Tibial nerve (tissue), 3 donors: ENCODE measurements around the gene FAM240B.

Experiments
- POLR2A ChIP-seq, 2 donors: fragments of 450-650 bp; IDR thresholded peaks; one replicate each; pipeline ENCODE4 v1.6.1; 2017; ENCODE audit warnings: antibody characterized with exemption in 2 of 2, mild to moderate bottlenecking in 2 of 2, moderate library complexity in 2 of 2
- TF ChIP-seq, protein P1 (sequence below), 5 experiments: fragments of 200-600 bp in 3 of 5; fragments of 450-650 bp in 2 of 5; sonication (generic) in 3 of 5; IDR thresholded peaks; one replicate each; pipeline ENCODE4 v1.5.1; 2016 to 2019; ENCODE audit warnings: antibody characterized with exemption in 5 of 5, mild to moderate bottlenecking in 3 of 5, moderate library complexity in 2 of 5

- TF ChIP-seq, protein P1, sequence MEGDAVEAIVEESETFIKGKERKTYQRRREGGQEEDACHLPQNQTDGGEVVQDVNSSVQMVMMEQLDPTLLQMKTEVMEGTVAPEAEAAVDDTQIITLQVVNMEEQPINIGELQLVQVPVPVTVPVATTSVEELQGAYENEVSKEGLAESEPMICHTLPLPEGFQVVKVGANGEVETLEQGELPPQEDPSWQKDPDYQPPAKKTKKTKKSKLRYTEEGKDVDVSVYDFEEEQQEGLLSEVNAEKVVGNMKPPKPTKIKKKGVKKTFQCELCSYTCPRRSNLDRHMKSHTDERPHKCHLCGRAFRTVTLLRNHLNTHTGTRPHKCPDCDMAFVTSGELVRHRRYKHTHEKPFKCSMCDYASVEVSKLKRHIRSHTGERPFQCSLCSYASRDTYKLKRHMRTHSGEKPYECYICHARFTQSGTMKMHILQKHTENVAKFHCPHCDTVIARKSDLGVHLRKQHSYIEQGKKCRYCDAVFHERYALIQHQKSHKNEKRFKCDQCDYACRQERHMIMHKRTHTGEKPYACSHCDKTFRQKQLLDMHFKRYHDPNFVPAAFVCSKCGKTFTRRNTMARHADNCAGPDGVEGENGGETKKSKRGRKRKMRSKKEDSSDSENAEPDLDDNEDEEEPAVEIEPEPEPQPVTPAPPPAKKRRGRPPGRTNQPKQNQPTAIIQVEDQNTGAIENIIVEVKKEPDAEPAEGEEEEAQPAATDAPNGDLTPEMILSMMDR (IDR thresholded peaks at IDR 0.05), result no peak
- TF ChIP-seq POLR2A (IDR thresholded peaks at IDR 0.05), result no peak
Observed at GRCh38 chr9:38733503-38733902, 13.6 kb upstream of the FAM240B start.
